Tibial artery (tissue), 4 donors: ENCODE measurements around the gene TBC1D10A.
A peak's percentile ranks its signal among the peaks of the same experiment; 100 is the strongest.

ENCODE experiments used
- DNase-seq, 2 donors: peaks; one replicate each; pipeline ENCODE4 v3.0.0-alpha.2; 2019
- H3K27ac ChIP-seq, 2 donors: fragments of 200-600 bp; sonication (generic) in 1 of 2; 1 replicate in 1 of 2; 2 replicates in 1 of 2; pipeline ENCODE4 v1.5.1; 2018 to 2019; ENCODE audit warnings: mild to moderate bottlenecking in 1 of 2
- H3K27me3 ChIP-seq, 2 donors: fragments of 200-600 bp; sonication (generic) in 1 of 2; one replicate each; pipeline versions ENCODE4 v1.5.1 to v1.6.0; 2016 to 2019
- H3K36me3 ChIP-seq, 3 donors: fragments of 200-600 bp; sonication (generic) in 2 of 3; one replicate each; pipeline ENCODE4 v1.5.1; 2016 to 2019; ENCODE audit warnings: mild to moderate bottlenecking in 2 of 3
- H3K4me1 ChIP-seq, 4 donors: fragments of 200-600 bp; sonication (generic) in 2 of 4; 1 replicate in 3 of 4; 2 replicates in 1 of 4; pipeline ENCODE4 v1.5.1; 2016 to 2019
- H3K4me3 ChIP-seq, 2 donors: fragments of 200-600 bp; sonication (generic) in 1 of 2; 1 replicate in 1 of 2; 2 replicates in 1 of 2; pipeline ENCODE4 v1.5.1; 2018 to 2019; ENCODE audit warnings: mild to moderate bottlenecking in 2 of 2
- H3K9me3 ChIP-seq, 3 donors: fragments of 200-600 bp; sonication (generic) in 1 of 3; one replicate each; pipeline ENCODE4 v1.5.1; 2016 to 2019
- intact Hi-C: fragments of 100-400 bp; cut with DNase I; formaldehyde crosslinking; loops from one replicate; pipeline ENCODE4 v1.15.0; 2023; ENCODE audit warnings: low total_unique reads
- TF ChIP-seq, protein P1 (sequence below), 2 experiments: fragments of 200-600 bp in 1 of 2; fragments of 450-650 bp in 1 of 2; IDR thresholded peaks; one replicate each; pipeline ENCODE4 v1.5.1; 2017 to 2019; ENCODE audit warnings: antibody characterized with exemption in 2 of 2, mild to moderate bottlenecking in 1 of 2, moderate library complexity in 1 of 2

The TBC1D10A gene

GRCh38 chr22:30296833-30297232 lies 29.9 kb downstream of the TBC1D10A start:
- Histone ChIP-seq H3K27ac (no peak overlapping the region), H3K4me3 (no peak overlapping the region), H3K27me3 (no peaks in the 10 kb centered on the region), H3K9me3 (no peaks in the 10 kb centered on the region), H3K4me1 (peaks cover 0 to 59% (median 4%) of the 10 kb centered on the region in 4 donors), H3K36me3 (peaks cover 57 to 100% (median 98%) of the 10 kb centered on the region in 3 donors)
- TF ChIP-seq, protein P1, sequence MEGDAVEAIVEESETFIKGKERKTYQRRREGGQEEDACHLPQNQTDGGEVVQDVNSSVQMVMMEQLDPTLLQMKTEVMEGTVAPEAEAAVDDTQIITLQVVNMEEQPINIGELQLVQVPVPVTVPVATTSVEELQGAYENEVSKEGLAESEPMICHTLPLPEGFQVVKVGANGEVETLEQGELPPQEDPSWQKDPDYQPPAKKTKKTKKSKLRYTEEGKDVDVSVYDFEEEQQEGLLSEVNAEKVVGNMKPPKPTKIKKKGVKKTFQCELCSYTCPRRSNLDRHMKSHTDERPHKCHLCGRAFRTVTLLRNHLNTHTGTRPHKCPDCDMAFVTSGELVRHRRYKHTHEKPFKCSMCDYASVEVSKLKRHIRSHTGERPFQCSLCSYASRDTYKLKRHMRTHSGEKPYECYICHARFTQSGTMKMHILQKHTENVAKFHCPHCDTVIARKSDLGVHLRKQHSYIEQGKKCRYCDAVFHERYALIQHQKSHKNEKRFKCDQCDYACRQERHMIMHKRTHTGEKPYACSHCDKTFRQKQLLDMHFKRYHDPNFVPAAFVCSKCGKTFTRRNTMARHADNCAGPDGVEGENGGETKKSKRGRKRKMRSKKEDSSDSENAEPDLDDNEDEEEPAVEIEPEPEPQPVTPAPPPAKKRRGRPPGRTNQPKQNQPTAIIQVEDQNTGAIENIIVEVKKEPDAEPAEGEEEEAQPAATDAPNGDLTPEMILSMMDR (IDR thresholded peaks at IDR 0.05) = no peak
- DNase-seq = no peak
- intact Hi-C loops = no loop called here

DNA sequence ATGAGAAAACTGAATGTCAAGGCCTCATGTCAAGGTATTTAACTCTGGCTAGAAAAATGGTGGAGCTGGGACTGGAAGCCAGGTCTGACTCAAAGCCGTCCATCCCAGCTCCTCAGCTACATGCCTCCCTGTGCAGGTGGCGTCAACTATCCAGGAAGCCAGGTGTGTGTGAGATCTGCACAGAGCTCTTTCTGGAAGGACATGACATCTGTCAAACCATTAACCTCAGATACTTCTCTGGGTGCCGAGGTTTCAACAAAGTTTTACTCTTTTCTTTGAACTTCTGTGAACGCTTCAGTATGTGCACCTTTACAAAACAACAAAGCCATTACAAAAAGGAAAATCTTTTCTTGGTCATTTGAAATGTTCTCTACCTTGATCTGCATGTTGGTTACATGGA lies 30.4 kb downstream of the TBC1D10A start:
- Histone ChIP-seq H3K36me3 (peaks cover 55 to 100% (median 98%) of the 10 kb centered on the region in 3 donors), H3K27ac (no peak overlapping the region), H3K9me3 (no peaks in the 10 kb centered on the region), H3K27me3 (no peaks in the 10 kb centered on the region), H3K4me1 (peaks cover 2 to 59% (median 5%) of the 10 kb centered on the region in 4 donors), H3K4me3 (no peak overlapping the region)
- intact Hi-C loops = no loop called here
- DNase-seq = no peak
- TF ChIP-seq, protein P1 (IDR thresholded peaks at IDR 0.05) = no peak

GRCh38 chr22:30295576-30295975 lies 31.2 kb downstream of the TBC1D10A start:
- Histone ChIP-seq H3K4me3 (no peak overlapping the region), H3K27ac (no peak overlapping the region), H3K9me3 (no peaks in the 10 kb centered on the region), H3K27me3 (no peaks in the 10 kb centered on the region), H3K36me3 (peaks cover 48 to 92% (median 92%) of the 10 kb centered on the region in 3 donors), H3K4me1 (peaks cover 9 to 62% (median 11%) of the 10 kb centered on the region in 4 donors)
- DNase-seq = no peak
- TF ChIP-seq, protein P1 (IDR thresholded peaks at IDR 0.05) = no peak
- intact Hi-C loops = no loop called here

DNA sequence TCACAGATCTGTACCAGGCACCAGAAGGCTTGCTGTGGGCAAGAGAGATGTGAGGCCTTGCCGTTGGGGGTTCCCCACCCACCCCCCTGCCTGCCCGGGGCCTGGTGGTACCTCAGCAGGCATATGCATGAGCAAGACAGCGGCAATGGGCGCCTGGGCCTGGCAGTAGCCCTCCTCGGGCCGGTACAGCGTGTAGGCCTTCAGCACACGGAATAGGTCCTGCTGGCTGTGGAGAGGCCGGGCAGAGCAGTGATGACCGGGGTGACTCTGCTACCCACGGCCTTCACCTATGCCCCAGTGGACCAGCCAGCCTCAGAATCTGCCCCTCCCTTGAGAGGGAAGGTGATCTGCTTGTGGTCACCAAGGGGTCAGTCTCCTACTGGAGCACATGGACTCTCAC lies 31.9 kb downstream of the TBC1D10A start:
- peaks cover 45 to 85% (median 85%) of the 10 kb centered on the region in 3 donors for H3K36me3 ChIP-seq
- peaks cover 16 to 62% (median 18%) of the 10 kb centered on the region in 4 donors for H3K4me1 ChIP-seq

GRCh38 chr22:30294066-30294465 lies 32.7 kb downstream of the TBC1D10A start:
- intact Hi-C loops = no loop called here
- Histone ChIP-seq H3K27ac (no peak overlapping the region), H3K4me3 (no peak overlapping the region), H3K9me3 (no peaks in the 10 kb centered on the region), H3K36me3 (peaks cover 45 to 77% (median 77%) of the 10 kb centered on the region in 3 donors), H3K4me1 (peaks cover 16 to 61% (median 18%) of the 10 kb centered on the region in 4 donors), H3K27me3 (no peaks in the 10 kb centered on the region)
- DNase-seq = no peak
- TF ChIP-seq, protein P1 (IDR thresholded peaks at IDR 0.05) = no peak

More for the DNA sequence above, 31.9 kb downstream of the TBC1D10A start:
- Histone ChIP-seq H3K9me3 (no peaks in the 10 kb centered on the region), H3K27ac (peak overlapping the region in 1 of 2 donors; percentile 9), H3K27me3 (no peaks in the 10 kb centered on the region), H3K4me3 (no peak overlapping the region)
- TF ChIP-seq, protein P1 (IDR thresholded peaks at IDR 0.05) = no peak
- intact Hi-C loops = no loop called here
- DNase-seq = no peak

DNA sequence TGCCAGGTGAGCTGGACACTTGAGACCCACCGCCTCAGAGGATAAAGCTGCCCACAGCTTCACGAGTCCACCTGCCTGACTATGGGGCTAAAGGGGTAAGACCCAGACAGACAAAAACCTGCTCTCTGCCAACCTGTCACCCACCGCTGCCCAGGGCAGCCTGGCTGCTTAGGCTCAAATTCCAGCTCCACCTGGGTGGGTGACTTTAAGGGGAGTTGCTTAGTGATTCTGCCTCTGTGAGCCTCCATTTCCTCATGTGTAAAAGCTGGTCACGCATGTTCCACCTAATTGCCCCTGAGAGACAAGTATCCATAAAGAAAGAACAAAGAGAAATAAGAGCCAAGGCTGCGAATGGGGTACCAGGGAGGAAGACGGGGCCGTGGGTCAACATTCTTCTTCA lies 33.7 kb downstream of the TBC1D10A start:
- Histone ChIP-seq H3K27me3 (no peaks in the 10 kb centered on the region), H3K36me3 (peaks cover 37 to 67% (median 67%) of the 10 kb centered on the region in 3 donors), H3K27ac (no peak overlapping the region)

More for the DNA sequence above, 33.7 kb downstream of the TBC1D10A start:
- Histone ChIP-seq H3K9me3 (no peaks in the 10 kb centered on the region), H3K4me1 (peaks cover 17 to 61% (median 25%) of the 10 kb centered on the region in 4 donors), H3K4me3 (no peak overlapping the region)
- intact Hi-C loops = no loop called here
- DNase-seq = no peak
- TF ChIP-seq, protein P1 (IDR thresholded peaks at IDR 0.05) = no peak
